Amniotic epithelial cell (primary cell): ENCODE results near the gene DAAM1.

ENCODE experiments used
- DNase-seq: peaks from one replicate; pipeline ENCODE4 v3.0.0-alpha.2; 2010; ENCODE audit warnings: low read depth

The DAAM1 gene

GRCh38 chr14:59341858-59342477, 153.5 kb downstream of the DAAM1 start:
- no peak for DNase-seq

DNA sequence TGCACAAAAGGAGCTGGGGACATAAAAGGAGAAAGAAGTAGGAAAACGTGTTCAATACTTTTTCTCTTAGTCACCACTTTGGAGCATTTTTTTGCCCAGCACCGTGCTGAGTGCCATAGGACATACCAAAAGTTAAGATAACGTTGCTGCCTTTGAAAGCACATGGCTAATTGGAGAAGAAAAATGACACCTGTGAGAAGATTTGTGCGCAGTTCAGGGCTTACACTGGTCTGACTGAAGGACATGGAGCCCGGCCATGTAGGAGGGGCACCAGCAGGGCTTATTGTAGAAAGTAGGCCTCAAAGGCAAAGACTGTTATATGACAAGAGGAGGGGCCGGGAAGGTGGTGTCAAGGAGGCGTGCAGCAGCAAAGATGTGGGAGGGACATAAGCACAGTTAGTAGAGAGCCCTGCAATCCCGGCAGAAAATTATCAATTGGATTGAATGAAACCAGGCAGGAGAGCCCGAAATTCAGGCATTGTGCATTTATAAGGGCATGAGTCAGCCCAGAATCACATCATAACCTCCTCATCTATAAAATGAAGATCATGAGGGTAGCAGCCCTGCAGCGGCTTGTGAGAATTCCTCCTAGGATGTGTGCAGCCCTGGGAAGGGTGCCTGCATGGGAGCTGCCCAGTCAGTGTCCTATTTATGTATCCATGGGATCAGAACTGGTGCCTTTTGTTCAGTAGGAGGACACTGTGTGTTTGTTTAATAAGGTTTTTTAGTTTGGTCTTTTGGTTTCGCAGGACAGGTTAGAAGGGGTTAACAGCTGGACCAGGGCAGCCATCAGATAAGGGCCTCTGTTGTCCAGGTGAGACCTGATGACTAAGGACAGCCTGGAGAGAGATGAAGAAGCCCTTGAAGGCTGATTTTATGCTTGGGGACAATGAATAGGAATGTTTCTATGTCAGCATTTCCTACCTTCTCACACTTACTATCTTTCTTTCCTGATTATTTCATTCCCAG, 154.3 kb downstream of the DAAM1 start:
- DNase-seq = no peak

DNA sequence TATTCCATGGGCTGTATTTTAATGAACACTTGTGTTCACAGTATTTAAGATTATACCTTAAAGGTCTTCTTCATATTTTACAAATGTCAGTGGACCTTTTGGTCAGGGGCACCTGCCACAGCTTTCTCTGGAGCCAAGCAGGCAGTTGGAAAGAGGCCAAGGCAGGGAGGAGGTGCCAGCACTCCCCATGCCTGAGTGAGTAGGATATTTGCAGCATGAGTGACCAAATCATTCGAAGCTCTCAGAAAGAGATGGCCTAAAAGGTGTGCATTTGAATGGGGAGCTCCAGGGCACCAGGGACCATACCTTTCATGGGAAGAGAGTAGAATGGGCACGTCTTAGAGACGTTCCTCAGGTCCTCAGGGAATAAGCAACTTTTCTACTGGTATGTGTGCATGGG, 155.1 kb downstream of the DAAM1 start:
- no peak for DNase-seq

DNA sequence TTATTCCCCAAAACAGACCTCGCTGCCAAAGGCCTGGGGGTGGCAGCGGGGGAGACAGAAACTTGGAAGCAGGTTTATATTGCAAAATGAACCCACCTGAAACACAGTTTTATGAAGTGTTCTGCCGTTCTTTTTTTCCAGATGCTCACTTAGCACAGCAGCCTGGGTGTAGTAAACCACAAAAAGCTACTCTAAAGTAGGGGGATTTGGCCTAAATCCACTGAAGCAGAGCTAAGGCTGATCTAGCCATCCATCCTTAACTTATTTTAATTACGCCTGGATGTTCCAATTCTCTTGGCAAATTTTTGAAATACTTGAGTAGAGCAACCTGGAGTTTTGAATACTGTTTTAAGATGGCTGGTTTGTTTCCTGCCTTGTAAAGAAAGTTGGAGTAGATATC, 155.5 kb downstream of the DAAM1 start:
- no peak for DNase-seq

DNA sequence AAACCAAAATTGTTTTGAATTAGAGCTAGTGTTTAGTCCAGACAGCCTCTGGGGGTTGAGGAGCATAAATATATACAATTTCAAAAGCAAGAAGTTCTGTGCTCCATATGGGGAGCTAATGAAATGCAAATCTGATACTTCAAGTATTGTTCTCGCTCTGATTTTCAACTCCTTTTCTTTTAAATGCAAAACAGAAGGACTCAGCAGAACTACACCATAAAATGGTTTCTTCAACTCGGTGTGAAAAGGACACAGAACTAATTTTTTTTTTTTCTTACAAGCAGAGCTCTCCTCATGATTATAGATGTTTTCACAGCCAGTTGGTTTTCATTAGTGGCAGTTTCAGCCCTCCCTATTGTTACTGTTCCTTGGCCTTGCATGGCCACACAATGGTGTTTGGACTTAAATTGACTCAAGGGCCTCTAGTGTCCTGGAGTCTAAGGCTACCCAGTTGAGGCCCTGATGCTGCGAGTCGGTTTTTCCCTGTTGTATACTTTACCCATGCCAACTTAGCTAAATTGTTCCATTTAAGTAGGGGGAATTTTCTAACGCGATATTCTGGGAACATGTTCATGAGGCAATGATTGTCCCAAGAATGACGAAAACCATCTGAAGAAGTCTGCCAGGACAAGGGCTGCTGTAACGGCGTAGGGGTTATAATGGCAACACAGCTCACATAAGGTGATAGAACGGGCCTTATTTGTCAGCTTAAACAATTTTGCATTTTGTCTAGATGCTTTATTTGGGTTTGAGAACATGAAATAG, 156.4 kb downstream of the DAAM1 start:
- no peak for DNase-seq

- DNase-seq = peak; percentile 60
These were observed 157.9 kb downstream of the DAAM1 start for GRCh38 chr14:59346329-59346728.

DNA sequence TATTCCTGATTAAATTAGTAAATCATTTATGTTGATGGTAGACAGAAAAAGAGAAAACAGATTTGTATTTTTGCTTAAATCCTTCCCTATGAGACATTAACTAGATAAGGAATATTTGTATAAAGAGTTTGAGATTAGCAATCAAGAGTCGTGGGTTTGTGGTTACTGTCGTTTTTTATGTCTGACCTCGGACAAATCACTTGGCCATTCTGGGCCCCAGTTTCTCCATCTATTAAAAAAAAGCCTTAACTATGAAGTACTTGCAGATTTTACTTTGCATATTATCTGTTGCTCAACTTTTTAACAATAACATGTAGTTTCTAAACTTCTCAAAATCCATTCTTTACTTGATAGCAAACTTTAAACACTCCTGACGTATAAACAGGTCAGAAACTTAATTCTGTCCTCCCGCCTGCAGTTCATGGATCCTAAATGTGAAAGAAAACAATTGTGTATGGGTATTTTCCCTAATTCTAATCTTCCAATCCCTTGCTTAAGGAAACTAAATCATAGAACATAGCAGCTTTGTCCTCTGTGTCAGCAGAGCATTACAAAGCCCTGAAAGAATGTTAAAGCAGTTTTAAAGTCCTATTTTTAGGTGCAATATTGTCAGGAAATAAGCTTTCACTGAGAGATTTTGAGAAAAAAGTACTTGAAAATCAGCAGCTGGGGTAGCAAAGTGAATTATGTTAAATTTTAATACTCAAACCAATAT, 158.5 kb downstream of the DAAM1 start:
- DNase-seq = peak; percentile 86

- no peak for DNase-seq
These were observed 159.0 kb downstream of the DAAM1 start for GRCh38 chr14:59347511-59347900.

GRCh38 chr14:59347915-59348314, 159.4 kb downstream of the DAAM1 start:
- no peak for DNase-seq

- DNase-seq = no peak
These were observed 160.8 kb downstream of the DAAM1 start for GRCh38 chr14:59349258-59349701.

- DNase-seq = no peak
These were observed 164.5 kb downstream of the DAAM1 start for GRCh38 chr14:59352961-59353360.

GRCh38 chr14:59354666-59355065, 166.2 kb downstream of the DAAM1 start:
- peak; percentile 70 for DNase-seq

DNA sequence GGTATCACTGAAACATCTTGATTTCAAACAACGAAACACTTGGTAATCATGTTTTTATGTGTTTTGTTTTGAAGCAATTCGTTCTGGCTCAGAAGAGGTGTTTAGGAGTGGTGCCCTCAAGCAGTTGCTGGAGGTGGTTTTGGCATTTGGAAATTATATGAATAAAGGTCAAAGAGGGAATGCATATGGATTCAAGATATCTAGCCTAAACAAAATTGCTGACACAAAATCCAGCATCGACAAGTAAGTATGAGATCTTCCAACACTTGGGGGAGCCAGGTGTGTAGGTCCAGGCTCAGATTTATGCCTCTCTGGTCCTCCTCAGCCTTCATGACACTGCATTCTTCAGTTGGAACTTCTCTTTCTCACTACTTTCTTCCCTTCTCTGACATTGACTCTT, 166.6 kb downstream of the DAAM1 start:
- no peak for DNase-seq

- DNase-seq = no peak
These were observed 167.8 kb downstream of the DAAM1 start for GRCh38 chr14:59356312-59356711.

DNA sequence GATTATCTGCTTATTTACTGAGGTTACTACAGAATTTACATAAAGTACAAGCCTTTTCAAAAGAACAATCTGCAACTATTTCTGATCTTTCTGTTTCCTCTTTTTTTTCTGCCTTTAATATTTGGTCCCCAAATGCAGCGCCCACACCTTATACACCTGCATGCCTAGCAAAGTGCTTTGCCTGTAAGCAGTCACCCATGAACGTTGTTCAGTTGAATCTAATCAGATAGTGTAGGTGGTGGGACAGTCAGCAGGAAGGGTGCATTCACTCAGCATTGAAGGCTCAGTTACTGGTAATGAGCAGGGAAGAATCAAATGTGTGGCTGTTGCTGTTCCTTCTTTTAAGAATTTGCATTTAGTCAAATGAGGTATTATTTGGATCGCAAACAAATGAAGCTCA, 168.3 kb downstream of the DAAM1 start:
- DNase-seq = no peak

DNA sequence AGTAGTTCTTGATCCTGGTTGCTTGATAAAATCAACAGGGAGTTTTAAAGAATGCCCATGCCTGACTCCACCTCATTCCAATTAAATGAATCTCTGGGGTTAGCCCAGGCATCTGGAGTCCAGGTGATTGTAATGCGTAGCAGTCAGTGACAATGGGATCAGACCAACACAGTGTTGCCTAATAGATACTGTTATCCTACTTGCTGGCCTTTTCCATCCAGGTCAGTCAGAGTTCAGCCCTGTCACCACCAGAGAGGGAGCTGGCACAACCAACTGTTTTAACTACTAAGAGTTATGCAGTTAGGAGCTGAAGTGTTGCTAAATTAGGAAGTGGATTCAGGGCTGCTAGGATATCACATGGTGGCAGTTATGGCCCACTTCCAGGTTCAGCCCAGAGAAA, 169.6 kb downstream of the DAAM1 start:
- DNase-seq = peak; percentile 86

DNA sequence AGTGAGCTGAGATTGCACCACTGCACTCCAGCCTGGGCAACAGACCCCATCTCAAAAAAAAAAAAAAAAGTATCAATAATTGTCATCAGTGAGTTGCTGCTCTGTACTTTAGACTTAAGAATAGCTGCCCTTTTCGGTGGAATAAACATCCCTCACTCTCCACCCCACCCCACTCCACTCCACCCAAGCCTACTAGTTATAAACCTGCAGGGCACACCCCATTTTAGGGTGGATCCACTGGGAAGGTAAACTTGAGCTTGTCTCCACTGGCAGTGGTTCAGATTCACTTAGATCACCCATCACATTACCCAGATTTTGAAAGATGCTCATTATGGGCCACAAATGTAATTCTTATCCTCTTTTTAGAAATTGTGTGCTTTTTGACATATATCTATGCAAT, 170.3 kb downstream of the DAAM1 start:
- no peak for DNase-seq

DNA sequence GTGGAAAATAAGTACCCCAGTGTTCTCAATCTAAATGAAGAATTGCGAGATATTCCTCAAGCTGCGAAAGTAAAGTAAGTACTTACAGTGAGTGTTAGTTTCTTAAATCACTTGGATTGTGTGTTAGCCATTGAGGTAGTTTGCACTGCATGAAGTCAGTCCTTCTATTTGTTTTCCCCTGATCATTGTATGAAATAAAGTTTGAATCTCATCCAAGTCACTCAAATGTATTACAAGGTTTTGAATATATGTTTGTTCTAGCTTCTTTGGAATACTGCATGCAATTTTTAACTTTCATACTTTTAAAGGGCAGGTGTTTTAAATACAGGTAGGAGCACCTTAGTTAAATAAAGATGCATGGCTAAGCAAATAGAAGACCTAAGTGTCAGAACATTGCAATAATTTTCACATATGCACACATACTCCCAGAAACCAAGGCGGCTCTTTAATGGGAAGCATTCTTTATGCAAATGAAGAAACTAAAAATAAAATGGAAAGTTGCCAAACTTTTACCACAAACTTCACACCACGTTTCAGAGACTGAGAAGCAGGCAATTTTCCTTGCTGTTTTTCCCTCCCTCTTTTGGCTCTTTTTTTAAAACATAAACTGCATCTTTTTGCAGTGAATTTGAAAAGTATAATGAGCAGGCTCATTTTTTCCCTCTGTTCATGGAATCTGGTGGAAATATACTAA, 171.1 kb downstream of the DAAM1 start:
- DNase-seq = no peak

GRCh38 chr14:59360233-59360632, 171.8 kb downstream of the DAAM1 start:
- DNase-seq = no peak

GRCh38 chr14:59360923-59361794, 172.7 kb downstream of the DAAM1 start:
- peak; percentile 97 for DNase-seq
